Glutamatergic neuron (in vitro differentiated cells): ENCODE data around the gene CHST8. TPM values are rescaled to one million over a fixed set of nuclear protein-coding genes. Genes with fewer than 3 reads are reported as not detected.

ENCODE experiments used
- DNase-seq: peaks from one replicate; pipeline ENCODE4 v3.0.0; 2022
- H3K27ac Mint-ChIP-seq: one replicate; pipeline ENCODE4 v1.8.0; 2020; ENCODE audit warnings: mild to moderate bottlenecking, mixed read lengths, inconsistent platforms; ENCODE audit not compliant: unreplicated experiment
- H3K27me3 Mint-ChIP-seq: one replicate; pipeline ENCODE4 v1.8.0; 2020; ENCODE audit warnings: mild to moderate bottlenecking, moderate library complexity, mixed read lengths, inconsistent platforms; ENCODE audit not compliant: unreplicated experiment
- H3K36me3 Mint-ChIP-seq: one replicate; pipeline ENCODE4 v1.8.0; 2020; ENCODE audit warnings: mild to moderate bottlenecking, mixed read lengths, inconsistent platforms; ENCODE audit not compliant: unreplicated experiment
- H3K4me1 Mint-ChIP-seq: one replicate; pipeline ENCODE4 v1.8.0; 2020; ENCODE audit warnings: mild to moderate bottlenecking, low read depth, mixed read lengths, inconsistent platforms; ENCODE audit not compliant: unreplicated experiment
- H3K4me3 Mint-ChIP-seq: one replicate; pipeline ENCODE4 v1.8.0; 2020; ENCODE audit warnings: mild to moderate bottlenecking, mixed read lengths, inconsistent platforms; ENCODE audit not compliant: unreplicated experiment
- H3K9me3 Mint-ChIP-seq: one replicate; pipeline ENCODE4 v1.8.0; 2020; ENCODE audit warnings: mild to moderate bottlenecking, moderate library complexity, mixed read lengths, inconsistent platforms; ENCODE audit not compliant: unreplicated experiment
- CTCF ChIP-seq: fragments of 200-600 bp; sonication (generic); IDR thresholded peaks from one replicate; pipeline ENCODE4 v1.5.0; 2021; ENCODE audit not compliant: partially characterized antibody, unreplicated experiment
- total RNA-seq: library from RNA; stranded (reverse); fragmentation: NEBNext Ultra II Directional; extraction: Animal tissue kit (Norgen Biotek cat#: 25700); gene quantifications from one replicate; pipeline ENCODE4 v1.2.1, GENCODE V29; 2021; ENCODE audit not compliant: unreplicated experiment

Gene CHST8
- total RNA-seq, 1 donor from 2014 or later, result 235 TPM

- peak overlapping the region; percentile 88 for H3K4me3 Mint-ChIP-seq
- peaks cover 35% of the 10 kb centered on the region for H3K4me1 Mint-ChIP-seq
- H3K36me3 Mint-ChIP-seq, result no peaks in the 10 kb centered on the region
- H3K27me3 Mint-ChIP-seq, result peaks cover 13% of the 10 kb centered on the region
- DNase-seq, result no peak
- H3K9me3 Mint-ChIP-seq, result peaks cover 10% of the 10 kb centered on the region
- peak overlapping the region; percentile 88 for H3K27ac Mint-ChIP-seq
- no peak for TF ChIP-seq CTCF
These were observed 176.9 kb downstream of the CHST8 start for GRCh38 chr19:33798681-33799111.

DNA sequence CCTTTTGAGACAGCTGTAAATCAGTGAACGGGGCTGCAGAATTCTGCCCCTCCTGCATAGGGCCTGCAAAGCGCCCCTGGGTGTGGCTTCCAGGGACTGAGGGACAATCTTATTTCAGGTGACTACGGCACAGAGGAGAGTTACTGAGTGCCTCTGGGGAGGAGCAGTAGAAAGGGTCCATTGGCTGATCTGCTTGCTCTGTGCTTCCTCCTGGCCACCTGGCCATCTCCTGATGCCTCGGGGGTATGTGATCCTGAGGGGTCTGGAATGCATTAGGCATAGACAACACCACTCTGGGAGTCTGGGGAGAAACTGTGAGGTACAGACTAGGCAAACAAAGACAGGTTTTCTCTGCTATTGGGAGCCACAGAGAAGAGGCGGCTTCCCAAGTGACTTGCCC, 177.7 kb downstream of the CHST8 start:
- Mint-ChIP-seq H3K4me3 (peak overlapping the region; percentile 88), H3K27me3 (peaks cover 13% of the 10 kb centered on the region), H3K4me1 (peaks cover 35% of the 10 kb centered on the region), H3K36me3 (no peaks in the 10 kb centered on the region), H3K9me3 (peaks cover 10% of the 10 kb centered on the region), H3K27ac (peak overlapping the region; percentile 96)
- no peak for DNase-seq
- no peak for TF ChIP-seq CTCF

- Mint-ChIP-seq H3K4me1 (peaks cover 35% of the 10 kb centered on the region), H3K27ac (peak overlapping the region; percentile 96), H3K36me3 (no peaks in the 10 kb centered on the region)
These were observed 178.4 kb downstream of the CHST8 start for GRCh38 chr19:33800012-33800680.

DNA sequence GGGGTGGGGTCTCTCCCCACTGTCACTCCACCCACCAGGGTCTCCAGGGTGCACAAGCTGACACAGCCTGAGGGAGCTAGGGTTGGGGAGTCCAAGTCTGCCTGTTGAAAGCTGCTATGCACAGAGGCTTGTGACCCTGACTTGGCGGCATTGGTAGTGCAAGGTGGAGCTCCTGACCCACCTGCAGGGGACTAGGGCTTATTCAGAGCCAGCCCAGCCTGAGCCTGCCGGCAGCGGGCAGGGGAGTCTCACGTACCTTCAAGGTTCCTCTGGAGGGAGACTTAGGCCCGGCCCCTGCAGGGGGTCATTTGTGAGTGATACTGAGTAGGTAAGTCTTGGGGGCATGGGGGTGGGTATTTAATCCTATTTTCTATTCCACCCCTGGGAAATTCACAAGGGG, 179.7 kb downstream of the CHST8 start:
- no peak overlapping the region for H3K4me3 Mint-ChIP-seq
- no peak overlapping the region for H3K27ac Mint-ChIP-seq
- peaks cover 38% of the 10 kb centered on the region for H3K4me1 Mint-ChIP-seq
- peaks cover 12% of the 10 kb centered on the region for H3K9me3 Mint-ChIP-seq
- no peak for TF ChIP-seq CTCF
- peaks cover 16% of the 10 kb centered on the region for H3K27me3 Mint-ChIP-seq
- DNase-seq, result no peak
- peaks cover 5% of the 10 kb centered on the region for H3K36me3 Mint-ChIP-seq

More at GRCh38 chr19:33800012-33800680, 178.4 kb downstream of the CHST8 start:
- Mint-ChIP-seq H3K9me3 (peaks cover 9% of the 10 kb centered on the region), H3K4me3 (peak overlapping the region; percentile 88), H3K27me3 (peaks cover 11% of the 10 kb centered on the region)
- no peak for DNase-seq
- no peak for TF ChIP-seq CTCF

GRCh38 chr19:33802001-33802400, 180.2 kb downstream of the CHST8 start:
- Mint-ChIP-seq H3K4me1 (peaks cover 38% of the 10 kb centered on the region), H3K9me3 (peaks cover 12% of the 10 kb centered on the region), H3K27me3 (peaks cover 17% of the 10 kb centered on the region), H3K36me3 (peaks cover 5% of the 10 kb centered on the region), H3K4me3 (peak overlapping the region; percentile 30), H3K27ac (no peak overlapping the region)
- DNase-seq, result no peak
- TF ChIP-seq CTCF, result no peak
